GM23248 (cell line): Measurements from ENCODE around the gene CLCN3. TPM values are rescaled to one million over a fixed set of nuclear protein-coding genes. Genes with fewer than 3 reads are reported as not detected.

Experiments used
- DNase-seq: peaks from one replicate; pipeline ENCODE4 v3.0.0-alpha.2; 2015
- H2AFZ ChIP-seq: fragments of 200-600 bp; sonication (generic); 2 replicates; pipeline ENCODE4 v1.6.1; 2016; ENCODE audit warnings: antibody characterized with exemption
- H3F3A ChIP-seq: fragments of 200-600 bp; sonication (generic); 2 replicates; pipeline ENCODE4 v1.6.1; 2016; ENCODE audit warnings: mild to moderate bottlenecking, antibody characterized with exemption, mixed run types; ENCODE audit not compliant: insufficient read depth
- H3K27ac ChIP-seq: fragments of 200-600 bp; sonication (generic); 2 replicates; pipeline ENCODE4 v1.5.1; 2016; ENCODE audit warnings: mild to moderate bottlenecking
- H3K27me3 ChIP-seq: fragments of 200-600 bp; sonication (generic); replicated peaks from 2 replicates; pipeline ENCODE4 v1.6.1; 2016; ENCODE audit warnings: mild to moderate bottlenecking; ENCODE audit not compliant: insufficient read depth
- H3K36me3 ChIP-seq: fragments of 200-600 bp; sonication (generic); 2 replicates; pipeline ENCODE4 v1.6.1; 2016; ENCODE audit warnings: low read depth, mild to moderate bottlenecking
- H3K4me1 ChIP-seq: fragments of 200-600 bp; sonication (generic); 2 replicates; pipeline ENCODE4 v1.6.1; 2016; ENCODE audit warnings: mild to moderate bottlenecking; ENCODE audit not compliant: insufficient read depth
- H3K4me2 ChIP-seq: fragments of 200-600 bp; sonication (generic); one replicate; pipeline ENCODE4 v1.6.1; 2016; ENCODE audit warnings: mild to moderate bottlenecking; ENCODE audit not compliant: unreplicated experiment
- H3K4me3 ChIP-seq: fragments of 200-600 bp; sonication (generic); 2 replicates; pipeline ENCODE4 v1.5.1; 2016; ENCODE audit warnings: mild to moderate bottlenecking
- H3K79me2 ChIP-seq: fragments of 200-600 bp; sonication (generic); 2 replicates; pipeline ENCODE4 v1.6.1; 2016; ENCODE audit warnings: mild to moderate bottlenecking; ENCODE audit not compliant: insufficient read depth
- H3K9ac ChIP-seq: fragments of 200-600 bp; sonication (generic); 2 replicates; pipeline ENCODE4 v1.6.1; 2016; ENCODE audit warnings: mild to moderate bottlenecking
- H3K9me2 ChIP-seq: fragments of 200-600 bp; sonication (generic); 2 replicates; pipeline ENCODE4 v1.6.1; 2016; ENCODE audit warnings: mixed run types, mild to moderate bottlenecking, moderate library complexity; ENCODE audit not compliant: insufficient read depth
- H3K9me3 ChIP-seq: fragments of 200-600 bp; sonication (generic); one replicate; pipeline ENCODE4 v1.6.1; 2017; ENCODE audit warnings: low read depth
- H4K20me1 ChIP-seq: fragments of 200-600 bp; sonication (generic); 2 replicates; pipeline ENCODE4 v1.6.0; 2016; ENCODE audit not compliant: insufficient read depth
- EZH2 ChIP-seq: fragments of 200-600 bp; sonication (generic); IDR thresholded peaks from 2 replicates; pipeline ENCODE4 v1.6.1; 2018; ENCODE audit warnings: antibody characterized with exemption, mild to moderate bottlenecking; ENCODE audit not compliant: insufficient read depth, poor library complexity, severe bottlenecking
- EZH2phosphoT487 ChIP-seq: fragments of 200-600 bp; sonication (generic); IDR thresholded peaks from 2 replicates; pipeline ENCODE4 v1.6.1; 2018; ENCODE audit warnings: antibody characterized with exemption, moderate library complexity, mild to moderate bottlenecking, low read depth; ENCODE audit not compliant: insufficient read depth
- WGBS, 2 experiments: methylation state at CpG; one replicate each; pipeline ENCODE4 v1.1.6; 2015 to 2017; ENCODE audit warnings: low lambda C conversion rate in 2 of 2, low coverage in 1 of 2; ENCODE audit errors: missing lambda C conversion rate in 2 of 2; 5-methylcytosine and 5-hydroxymethylcytosine counted together
- in situ Hi-C: fragments of 300-500 bp; cut with MboI; formaldehyde crosslinking; loops from 2 replicates; pipeline ENCODE4 v1.15.0; 2020
- polyA plus RNA-seq: library from polyadenylated mRNA; unstranded; fragments of >200 nt; fragmentation: Nextera tagmentation; extraction: Ambion mirVana; gene quantifications from 2 replicates; pipeline ENCODE4 v1.2.1, GENCODE V29; 2016
- total RNA-seq: library from RNA; depleted of rRNA; stranded (reverse); fragments of >200 nt; shearing (Covaris generic); gene quantifications from 2 replicates; pipeline ENCODE4 v1.2.3, GENCODE V29; 2014

Gene CLCN3
- total and polyA plus RNA-seq, 2 experiments from 2014 or later, result 12.2 to 16.4 TPM

- Histone ChIP-seq H3K79me2 (peaks cover 99% of the 10 kb centered on the region), H3K27ac (no peak overlapping the region), H3K36me3 (no peaks in the 10 kb centered on the region), H4K20me1 (no peaks in the 10 kb centered on the region), H3K9ac (no peak overlapping the region), H3K4me2 (no peak overlapping the region), H3K9me3 (no peaks in the 10 kb centered on the region), H3K27me3 (no peaks in the 10 kb centered on the region), H2AFZ (no peak overlapping the region), H3F3A (no peaks in the 10 kb centered on the region), H3K9me2 (no peaks in the 10 kb centered on the region), H3K4me1 (peaks cover 3% of the 10 kb centered on the region), H3K4me3 (no peak overlapping the region)
- TF ChIP-seq EZH2 (no peak), EZH2phosphoT487 (no peak)
- no peak for DNase-seq
- WGBS, 2 experiments, result 94 to 100% methylated on average over 1 of the region's 1 CpG
- in situ Hi-C loops, result no loop called here
Observed at GRCh38 chr4:169627307-169627706, 6.9 kb downstream of the CLCN3 start.

GRCh38 chr4:169628579-169628978, 8.2 kb downstream of the CLCN3 start:
- Histone ChIP-seq H3F3A (no peaks in the 10 kb centered on the region), H3K4me3 (no peak overlapping the region), H2AFZ (no peak overlapping the region), H3K9me3 (no peaks in the 10 kb centered on the region), H3K4me1 (no peaks in the 10 kb centered on the region), H3K79me2 (peaks cover 97% of the 10 kb centered on the region), H3K9ac (no peak overlapping the region), H3K27me3 (no peaks in the 10 kb centered on the region), H3K9me2 (no peaks in the 10 kb centered on the region), H3K4me2 (no peak overlapping the region), H3K36me3 (no peaks in the 10 kb centered on the region), H4K20me1 (no peaks in the 10 kb centered on the region), H3K27ac (no peak overlapping the region)
- no peak for DNase-seq
- WGBS, 2 experiments, result 94 to 98% methylated on average over 2 of the region's 2 CpGs
- TF ChIP-seq EZH2phosphoT487, result no peak
- no peak for TF ChIP-seq EZH2
- in situ Hi-C loops, result no loop called here

GRCh38 chr4:169630069-169630468, 9.7 kb downstream of the CLCN3 start:
- WGBS, 2 experiments, result 94 to 99% methylated on average over 3 of the region's 3 CpGs
- in situ Hi-C loops, result no loop called here
- H3K9ac ChIP-seq, result no peak overlapping the region

GRCh38 chr4:169632896-169633295, 12.5 kb downstream of the CLCN3 start:
- in situ Hi-C loops, result no loop called here
- no peak overlapping the region for H2AFZ ChIP-seq
- peaks cover 15% of the 10 kb centered on the region for H3K36me3 ChIP-seq
- no peak overlapping the region for H3K4me3 ChIP-seq
- H3K79me2 ChIP-seq, result peaks cover 78% of the 10 kb centered on the region
- H3K27ac ChIP-seq, result no peak overlapping the region
- H3K9me3 ChIP-seq, result no peaks in the 10 kb centered on the region
- no peaks in the 10 kb centered on the region for H3K9me2 ChIP-seq
- no peaks in the 10 kb centered on the region for H4K20me1 ChIP-seq
- WGBS, 2 experiments, result 98% methylated on average over 11 of the region's 11 CpGs
- H3K4me1 ChIP-seq, result no peaks in the 10 kb centered on the region
- no peaks in the 10 kb centered on the region for H3K27me3 ChIP-seq
- DNase-seq, result no peak
- TF ChIP-seq EZH2, result no peak
- TF ChIP-seq EZH2phosphoT487, result no peak
- no peak overlapping the region for H3K4me2 ChIP-seq
- no peak overlapping the region for H3K9ac ChIP-seq
- no peaks in the 10 kb centered on the region for H3F3A ChIP-seq

More at GRCh38 chr4:169630069-169630468, 9.7 kb downstream of the CLCN3 start:
- DNase-seq, result no peak
- Histone ChIP-seq H3K4me3 (no peak overlapping the region), H3K27ac (no peak overlapping the region), H3K4me2 (no peak overlapping the region), H3K4me1 (no peaks in the 10 kb centered on the region), H4K20me1 (no peaks in the 10 kb centered on the region), H3K79me2 (peaks cover 97% of the 10 kb centered on the region), H3F3A (no peaks in the 10 kb centered on the region), H3K9me2 (no peaks in the 10 kb centered on the region), H3K36me3 (no peaks in the 10 kb centered on the region), H3K9me3 (no peaks in the 10 kb centered on the region), H2AFZ (no peak overlapping the region), H3K27me3 (no peaks in the 10 kb centered on the region)
- TF ChIP-seq EZH2 (no peak), EZH2phosphoT487 (no peak)

GRCh38 chr4:169634975-169635374, 14.6 kb downstream of the CLCN3 start:
- WGBS, 2 experiments, result 79 to 87% methylated on average over 1 of the region's 1 CpG

More at GRCh38 chr4:169634975-169635374, 14.6 kb downstream of the CLCN3 start:
- in situ Hi-C loops, result no loop called here
- TF ChIP-seq EZH2phosphoT487 (no peak), EZH2 (no peak)
- H4K20me1 ChIP-seq, result no peaks in the 10 kb centered on the region
- no peaks in the 10 kb centered on the region for H3K9me2 ChIP-seq
- no peak for DNase-seq
- no peak overlapping the region for H3K9ac ChIP-seq
- peaks cover 7% of the 10 kb centered on the region for H3K4me1 ChIP-seq
- no peak overlapping the region for H2AFZ ChIP-seq
- H3K36me3 ChIP-seq, result peaks cover 32% of the 10 kb centered on the region
- no peak overlapping the region for H3K4me2 ChIP-seq
- H3F3A ChIP-seq, result peaks cover 13% of the 10 kb centered on the region
- H3K27ac ChIP-seq, result no peak overlapping the region
- H3K9me3 ChIP-seq, result no peaks in the 10 kb centered on the region
- no peaks in the 10 kb centered on the region for H3K27me3 ChIP-seq
- H3K4me3 ChIP-seq, result no peak overlapping the region
- H3K79me2 ChIP-seq, result peaks cover 66% of the 10 kb centered on the region
